ENCODE data around the gene DAP. TPM values are rescaled to one million over a fixed set of nuclear protein-coding genes. Genes with fewer than 3 reads are reported as not detected.
A peak's percentile ranks its signal among the peaks of the same experiment; 100 is the strongest.

The DAP gene
- total RNA-seq, 6 donors from 2014 or later, result 38.8 to 101 (median 77.6) TPM

DNA sequence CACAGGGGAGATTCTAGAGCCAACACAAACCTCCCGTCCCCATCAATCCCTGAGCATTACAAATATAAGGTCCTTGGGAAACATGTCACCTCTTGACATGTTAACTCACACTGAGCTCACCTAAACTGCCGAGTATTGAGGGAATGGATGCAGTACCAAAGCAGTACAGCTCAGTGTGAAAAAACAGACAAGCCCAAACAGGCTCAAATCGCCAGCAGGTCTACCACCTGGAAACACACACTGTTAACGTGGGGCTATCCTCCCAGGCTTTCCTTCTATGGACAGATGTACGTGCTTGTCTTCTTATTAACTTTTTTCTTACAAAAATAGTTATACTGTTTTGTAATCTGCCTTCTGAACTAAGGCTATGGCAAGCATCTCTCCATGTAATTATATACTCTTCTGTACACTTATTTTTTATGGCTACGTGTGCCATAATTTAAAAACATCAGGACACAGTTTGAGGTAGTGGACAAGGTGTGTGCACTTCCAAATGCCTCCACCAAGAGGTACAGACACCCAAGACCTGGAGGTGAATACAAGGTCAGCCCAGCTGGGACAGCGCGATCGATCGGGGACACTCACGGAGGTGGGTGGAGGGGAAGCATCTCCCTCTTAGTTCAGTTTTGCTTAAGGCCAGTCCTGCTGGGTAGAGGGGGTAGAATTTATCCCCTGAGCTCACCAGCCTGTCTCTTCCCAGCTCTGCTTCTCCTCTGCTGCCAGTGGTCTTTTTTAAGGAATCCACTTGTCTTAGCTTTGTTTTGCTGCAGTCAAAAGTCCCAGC, 76.5 kb downstream of the DAP start:
- WGBS, 2 donors, result 91 to 98% methylated on average over 11 of the region's 11 CpGs
- Histone ChIP-seq H3K27me3 (no peaks in the 10 kb centered on the region), H3K9me3 (no peaks in the 10 kb centered on the region), H3K4me1 (no peaks in the 10 kb centered on the region), H3K27ac (no peak overlapping the region), H3K36me3 (peaks cover 18 to 42% (median 33%) of the 10 kb centered on the region in 4 donors), H3K4me3 (no peak overlapping the region)
- ATAC-seq (ENCODE audit: low FRiP score in 2 of 2), result no peak
- TF ChIP-seq POLR2AphosphoS5 (IDR thresholded peaks at IDR 0.05), result no peak
- TF ChIP-seq, protein P1, sequence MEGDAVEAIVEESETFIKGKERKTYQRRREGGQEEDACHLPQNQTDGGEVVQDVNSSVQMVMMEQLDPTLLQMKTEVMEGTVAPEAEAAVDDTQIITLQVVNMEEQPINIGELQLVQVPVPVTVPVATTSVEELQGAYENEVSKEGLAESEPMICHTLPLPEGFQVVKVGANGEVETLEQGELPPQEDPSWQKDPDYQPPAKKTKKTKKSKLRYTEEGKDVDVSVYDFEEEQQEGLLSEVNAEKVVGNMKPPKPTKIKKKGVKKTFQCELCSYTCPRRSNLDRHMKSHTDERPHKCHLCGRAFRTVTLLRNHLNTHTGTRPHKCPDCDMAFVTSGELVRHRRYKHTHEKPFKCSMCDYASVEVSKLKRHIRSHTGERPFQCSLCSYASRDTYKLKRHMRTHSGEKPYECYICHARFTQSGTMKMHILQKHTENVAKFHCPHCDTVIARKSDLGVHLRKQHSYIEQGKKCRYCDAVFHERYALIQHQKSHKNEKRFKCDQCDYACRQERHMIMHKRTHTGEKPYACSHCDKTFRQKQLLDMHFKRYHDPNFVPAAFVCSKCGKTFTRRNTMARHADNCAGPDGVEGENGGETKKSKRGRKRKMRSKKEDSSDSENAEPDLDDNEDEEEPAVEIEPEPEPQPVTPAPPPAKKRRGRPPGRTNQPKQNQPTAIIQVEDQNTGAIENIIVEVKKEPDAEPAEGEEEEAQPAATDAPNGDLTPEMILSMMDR (IDR thresholded peaks at IDR 0.05), result no peak
- no peak for TF ChIP-seq POLR2A (IDR thresholded peaks at IDR 0.05)
- no peak for TF ChIP-seq EP300 (IDR thresholded peaks at IDR 0.05)
- DNase-seq, result no peak

DNA sequence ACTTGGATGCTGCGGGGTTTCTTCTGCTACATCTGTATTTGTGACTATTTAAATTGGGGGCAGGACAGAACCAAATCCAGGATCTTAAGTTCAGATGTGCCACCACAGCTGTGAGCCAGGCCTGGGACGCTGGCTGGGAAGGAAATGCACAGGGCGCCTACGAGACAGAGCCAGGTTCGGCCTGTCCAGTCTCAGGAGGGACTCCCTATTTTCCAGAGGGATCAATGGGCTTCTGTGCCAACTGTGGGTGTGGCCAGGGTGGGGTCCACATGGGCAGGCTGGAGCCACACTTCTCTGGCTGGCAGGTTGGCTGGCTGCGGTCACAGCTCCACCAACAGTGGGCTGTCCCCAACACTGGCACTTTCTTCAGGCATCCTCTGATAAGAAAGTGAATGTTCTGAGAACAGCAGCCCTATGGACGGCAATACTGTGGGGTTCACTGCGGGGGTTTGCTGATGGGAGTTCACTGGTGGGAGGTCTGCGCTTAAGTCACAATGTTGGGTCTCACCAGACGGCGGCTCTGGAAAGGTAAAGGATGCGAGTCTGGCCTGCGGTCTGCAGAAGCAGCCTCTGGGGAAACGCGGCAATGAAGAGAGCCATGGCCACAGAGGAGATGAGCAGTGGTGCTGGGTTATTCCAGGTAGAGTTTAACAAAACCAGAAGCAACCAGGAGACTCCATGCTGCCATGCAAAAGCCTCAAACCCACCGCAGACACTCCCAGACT, 78.1 kb downstream of the DAP start:
- no peaks in the 10 kb centered on the region for H3K9me3 ChIP-seq
- H3K4me3 ChIP-seq, result no peak overlapping the region
- peaks cover 23 to 57% (median 48%) of the 10 kb centered on the region in 4 donors for H3K36me3 ChIP-seq
- H3K27me3 ChIP-seq, result no peaks in the 10 kb centered on the region
- no peak for ATAC-seq (ENCODE audit: low FRiP score in 2 of 2)
- H3K27ac ChIP-seq, result no peak overlapping the region
- peak in 1 of 2 donors; percentile 26 for DNase-seq
- H3K4me1 ChIP-seq, result no peaks in the 10 kb centered on the region
- WGBS, 2 donors, result 96 to 97% methylated on average over 10 to 16 of the region's 16 CpGs
- TF ChIP-seq EP300 (IDR thresholded peaks at IDR 0.05) (no peak), POLR2A (IDR thresholded peaks at IDR 0.05) (no peak), POLR2AphosphoS5 (IDR thresholded peaks at IDR 0.05) (no peak)
- TF ChIP-seq, protein P1 (IDR thresholded peaks at IDR 0.05), result no peak

DNA sequence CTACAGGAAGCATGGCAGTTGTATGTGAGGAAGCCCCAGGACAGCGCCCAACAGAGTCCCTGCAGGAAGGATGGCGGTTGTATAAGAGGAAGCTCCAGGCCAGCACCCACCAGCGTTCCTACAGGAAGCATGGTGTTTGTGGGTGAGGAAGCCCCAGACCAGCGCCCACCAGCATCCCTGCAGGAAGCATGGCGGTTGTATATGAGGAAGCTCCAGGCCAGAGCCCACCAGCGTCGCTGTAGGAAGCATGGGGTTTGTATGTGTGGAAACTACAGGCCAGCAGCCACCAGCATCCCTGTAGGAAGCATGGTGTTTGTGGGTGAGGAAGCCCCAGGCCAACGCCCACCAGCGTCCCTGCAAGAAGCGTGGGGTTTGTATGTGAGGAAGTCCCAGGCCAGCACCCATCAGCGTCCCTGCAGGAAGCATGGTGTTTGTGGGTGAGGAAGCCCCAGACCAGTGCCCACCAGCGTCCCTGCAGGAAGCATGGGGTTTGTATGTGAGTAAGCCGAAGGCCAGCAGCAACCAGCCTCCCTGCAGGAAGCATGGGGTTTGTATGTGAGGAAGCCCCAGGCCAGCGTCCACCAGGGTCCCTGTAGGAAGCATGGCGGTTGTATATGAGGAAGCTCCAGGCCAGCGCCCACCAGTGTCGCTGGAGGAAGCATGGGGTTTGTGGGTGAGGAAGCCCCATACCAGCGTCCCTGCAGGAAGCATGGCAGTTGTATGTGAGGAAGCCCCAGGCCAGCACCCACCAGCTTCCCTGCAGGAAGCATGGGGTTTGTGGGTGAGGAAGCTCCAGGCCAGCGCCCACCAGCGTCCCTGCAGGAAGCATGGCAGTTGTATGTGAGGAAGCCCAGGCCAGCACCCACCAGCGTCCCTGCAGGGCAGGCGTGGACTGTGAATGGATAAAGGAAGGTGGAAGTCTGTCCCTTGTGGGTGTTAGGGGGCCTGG, 79.0 kb downstream of the DAP start:
- TF ChIP-seq, protein P1 (IDR thresholded peaks at IDR 0.05), result no peak
- no peak for TF ChIP-seq EP300 (IDR thresholded peaks at IDR 0.05)
- TF ChIP-seq POLR2AphosphoS5 (IDR thresholded peaks at IDR 0.05), result no peak
- TF ChIP-seq POLR2A (IDR thresholded peaks at IDR 0.05), result no peak
- peaks cover 23 to 63% (median 54%) of the 10 kb centered on the region in 4 donors for H3K36me3 ChIP-seq

DNA sequence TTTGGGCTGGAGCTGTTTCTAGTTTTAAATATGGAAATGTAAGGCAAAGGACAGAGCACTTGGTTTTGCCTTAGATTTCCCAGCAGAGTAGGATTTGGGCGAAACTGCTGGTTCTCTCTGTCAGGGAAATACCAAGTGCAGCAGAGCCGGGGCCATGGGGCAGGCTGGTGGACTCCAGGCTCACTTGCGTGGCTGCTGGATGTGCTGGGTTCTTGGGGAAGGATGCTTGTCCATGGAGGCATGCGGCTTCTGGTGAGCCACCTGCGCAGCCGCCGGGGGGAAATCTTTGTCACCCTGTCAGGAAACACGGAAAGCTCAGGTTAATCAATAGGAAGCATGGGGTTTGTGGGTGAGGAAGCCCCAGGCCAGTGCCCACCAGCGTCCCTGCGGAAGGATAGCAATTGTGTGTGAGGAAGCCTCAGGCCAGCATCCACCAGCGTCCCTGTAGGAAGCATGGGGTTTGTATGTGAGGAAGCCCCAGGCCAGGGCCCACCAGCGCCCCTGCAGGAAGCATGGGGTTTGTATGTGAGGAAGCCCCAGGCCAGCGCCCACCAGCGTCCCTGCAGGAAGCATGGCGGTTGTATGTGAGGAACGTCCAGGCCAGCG, 80.1 kb downstream of the DAP start:
- Histone ChIP-seq H3K4me3 (no peak overlapping the region), H3K4me1 (no peaks in the 10 kb centered on the region), H3K9me3 (no peaks in the 10 kb centered on the region), H3K27me3 (no peaks in the 10 kb centered on the region), H3K36me3 (peaks cover 23 to 63% (median 54%) of the 10 kb centered on the region in 4 donors), H3K27ac (no peak overlapping the region)
- 79 to 93% methylated on average over 16 to 17 of the region's 17 CpGs for WGBS, 2 donors
- DNase-seq (no peak), ATAC-seq (ENCODE audit: low FRiP score in 2 of 2) (no peak)
- TF ChIP-seq, protein P1 (IDR thresholded peaks at IDR 0.05), result no peak
- TF ChIP-seq EP300 (IDR thresholded peaks at IDR 0.05) (no peak), POLR2A (IDR thresholded peaks at IDR 0.05) (no peak), POLR2AphosphoS5 (IDR thresholded peaks at IDR 0.05) (no peak)

More for the DNA sequence above, 79.0 kb downstream of the DAP start:
- Histone ChIP-seq H3K9me3 (no peaks in the 10 kb centered on the region), H3K4me3 (no peak overlapping the region), H3K4me1 (no peaks in the 10 kb centered on the region), H3K27ac (no peak overlapping the region), H3K27me3 (no peaks in the 10 kb centered on the region)
- ATAC-seq (ENCODE audit: low FRiP score in 2 of 2) (no peak), DNase-seq (peak in 1 of 2 donors; percentile 57)
- 62 to 82% methylated on average over 8 to 21 of the region's 22 CpGs for WGBS, 2 donors
